Pulmonary artery endothelial cell (primary cell): ENCODE measurements around the gene RAB7B. TPM values are rescaled to one million over a fixed set of nuclear protein-coding genes. Genes with fewer than 3 reads are reported as not detected.
"Not testable (repeated sequence)": the region's sequence is repeated elsewhere in the genome, so short reads cannot be mapped to it uniquely, and the experiment has no call there.

Experiments
- DNase-seq: peaks from one replicate; pipeline ENCODE4 v3.0.0-alpha.2; 2011; ENCODE audit warnings: low read depth, low spot score
- total RNA-seq: library from RNA; depleted of rRNA; stranded (reverse); fragments of >200 nt; gene quantifications from 2 replicates; pipeline ENCODE4 v1.2.3, GENCODE V29; 2014

RAB7B gene
- total RNA-seq, 1 donor from 2014 or later = 0.59 TPM

GRCh38 chr1:205998457-205999241 is 4.5 kb downstream of the RAB7B start:
- DNase-seq = no peak

- not testable (repeated sequence) for DNase-seq
Measured at GRCh38 chr1:205996641-205997040, 6.6 kb downstream of the RAB7B start.

DNA sequence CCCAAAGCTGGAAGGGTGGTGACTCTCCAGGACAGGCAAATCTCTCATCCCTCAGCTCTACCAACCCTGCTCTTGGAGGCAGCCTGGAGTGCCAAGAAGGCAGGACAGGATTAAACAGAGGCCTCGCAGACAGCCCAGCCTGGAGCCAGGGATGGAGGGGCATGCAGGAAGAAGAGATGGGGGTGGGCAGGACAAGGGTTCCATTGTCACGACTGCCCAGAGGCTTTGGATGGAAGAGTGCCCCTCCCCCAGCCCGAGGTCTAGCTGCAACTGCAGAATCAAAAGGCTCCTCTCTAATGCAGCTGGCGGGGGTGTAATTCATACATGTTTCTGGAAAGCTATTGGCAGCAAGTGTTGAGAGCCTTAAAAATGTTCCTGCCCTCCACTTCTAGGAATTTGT is 8.8 kb downstream of the RAB7B start:
- DNase-seq = no peak

DNA sequence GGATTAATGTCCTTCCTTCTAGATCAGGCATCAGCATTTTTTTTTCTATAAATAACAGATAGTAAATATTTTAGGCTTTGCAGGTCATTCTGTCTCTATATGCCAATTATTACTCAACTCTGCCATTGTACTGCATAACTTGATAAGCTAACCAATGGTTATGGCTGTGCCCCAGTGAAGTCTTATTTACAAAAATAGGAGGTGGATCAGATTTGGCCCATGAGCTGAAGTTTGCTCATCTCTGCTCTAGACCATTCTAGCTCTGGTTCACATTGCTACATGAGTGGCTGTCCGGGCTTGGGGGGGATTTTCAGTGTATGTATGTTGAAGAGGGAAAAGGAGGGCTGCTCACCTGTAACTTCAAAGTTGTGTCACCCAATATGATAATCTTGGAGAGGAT is 10.1 kb downstream of the RAB7B start:
- no peak for DNase-seq

DNA sequence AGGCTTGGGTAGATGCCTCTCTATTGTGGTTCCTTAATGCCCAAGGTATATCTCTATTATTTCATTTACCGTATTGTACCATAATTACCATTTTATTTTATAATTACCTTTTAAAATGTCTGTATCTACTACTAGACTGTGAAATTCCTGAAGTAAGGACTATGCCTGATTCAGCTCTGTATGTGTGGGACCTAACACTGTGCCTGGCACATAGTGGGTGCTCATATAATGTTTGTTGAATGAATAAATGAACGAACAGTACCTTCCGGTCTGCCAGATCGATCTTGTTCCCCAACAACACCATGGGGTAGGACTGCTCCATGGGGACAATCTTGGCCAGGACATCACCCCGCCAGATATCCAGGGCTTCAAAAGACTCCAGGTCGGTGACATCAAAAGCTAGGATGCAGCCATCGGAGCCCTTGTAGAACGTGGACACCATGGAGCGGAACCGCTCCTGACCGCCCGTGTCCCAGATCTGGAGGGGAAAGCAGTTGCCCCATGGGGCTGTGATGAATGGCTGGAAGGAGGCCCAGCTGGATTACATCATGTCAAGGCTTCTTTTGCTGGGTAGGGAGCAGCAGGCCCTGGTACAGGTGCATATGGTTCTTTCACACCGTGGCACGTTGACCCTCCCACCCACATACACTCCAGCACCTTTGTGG is 10.8 kb downstream of the RAB7B start:
- DNase-seq = no peak

GRCh38 chr1:205991237-205991636 is 12.0 kb downstream of the RAB7B start:
- no peak for DNase-seq

GRCh38 chr1:205990226-205990625 is 13.0 kb downstream of the RAB7B start:
- no peak for DNase-seq

DNA sequence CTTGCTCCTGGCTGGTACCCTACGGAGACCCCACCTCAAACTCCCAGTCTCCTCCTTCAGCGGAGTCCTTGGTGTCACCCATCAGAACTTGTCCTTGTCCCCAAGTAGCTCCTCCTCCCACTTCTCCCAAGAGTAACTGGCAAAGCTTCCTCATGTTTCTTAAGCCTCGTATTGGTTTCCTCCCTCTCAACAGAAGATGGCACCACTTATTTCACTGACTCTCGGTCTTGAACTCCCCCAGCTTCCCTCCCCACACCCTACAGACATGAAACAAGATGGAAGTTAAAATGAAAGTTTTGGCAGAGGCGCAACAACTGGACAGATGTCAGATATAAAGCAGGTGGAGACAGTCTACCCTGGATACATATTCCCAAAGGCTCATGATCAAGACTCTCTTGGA is 13.4 kb downstream of the RAB7B start:
- DNase-seq = no peak

DNA sequence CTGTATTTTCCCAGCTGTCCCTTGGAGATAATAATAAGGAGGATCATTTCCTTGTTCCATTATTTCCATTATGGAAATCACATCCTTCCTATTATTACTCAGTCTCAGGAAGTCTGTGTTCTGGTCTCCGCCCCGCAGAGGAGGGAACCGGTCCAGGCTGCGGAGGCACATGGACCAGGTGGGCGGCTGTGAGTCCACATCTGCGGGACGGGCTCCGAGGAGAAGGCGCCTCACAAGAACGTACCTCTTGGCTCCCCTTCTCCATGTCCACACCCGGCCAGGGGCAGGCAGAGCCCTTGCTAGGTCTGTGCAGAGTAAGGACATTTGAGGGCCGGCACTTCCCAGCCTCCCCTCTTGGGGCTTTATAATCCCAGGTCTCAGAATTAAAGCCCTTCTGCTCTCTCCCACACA is 14.6 kb downstream of the RAB7B start:
- peak; percentile 33 for DNase-seq

GRCh38 chr1:205986861-205987260 is 16.3 kb downstream of the RAB7B start:
- no peak for DNase-seq

DNA sequence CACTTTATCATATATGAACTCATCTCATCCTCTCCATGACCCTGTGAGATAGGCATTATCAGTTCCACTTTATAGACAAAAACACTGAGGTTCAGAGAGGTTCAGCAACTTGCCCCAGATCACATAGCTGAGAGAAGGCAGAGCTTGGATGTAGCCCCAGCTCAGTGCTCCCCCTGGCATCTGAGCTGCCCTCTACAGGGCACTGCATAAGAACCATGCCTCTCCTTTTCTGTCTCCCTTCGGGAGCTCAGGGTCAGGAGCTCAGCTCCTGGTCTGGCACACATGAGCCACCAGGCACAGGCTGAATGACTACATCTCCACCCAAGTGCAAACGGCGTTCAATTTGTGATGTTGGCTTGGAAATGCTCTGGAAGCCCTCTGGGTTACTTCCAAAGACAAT is 16.9 kb downstream of the RAB7B start:
- no peak for DNase-seq

DNA sequence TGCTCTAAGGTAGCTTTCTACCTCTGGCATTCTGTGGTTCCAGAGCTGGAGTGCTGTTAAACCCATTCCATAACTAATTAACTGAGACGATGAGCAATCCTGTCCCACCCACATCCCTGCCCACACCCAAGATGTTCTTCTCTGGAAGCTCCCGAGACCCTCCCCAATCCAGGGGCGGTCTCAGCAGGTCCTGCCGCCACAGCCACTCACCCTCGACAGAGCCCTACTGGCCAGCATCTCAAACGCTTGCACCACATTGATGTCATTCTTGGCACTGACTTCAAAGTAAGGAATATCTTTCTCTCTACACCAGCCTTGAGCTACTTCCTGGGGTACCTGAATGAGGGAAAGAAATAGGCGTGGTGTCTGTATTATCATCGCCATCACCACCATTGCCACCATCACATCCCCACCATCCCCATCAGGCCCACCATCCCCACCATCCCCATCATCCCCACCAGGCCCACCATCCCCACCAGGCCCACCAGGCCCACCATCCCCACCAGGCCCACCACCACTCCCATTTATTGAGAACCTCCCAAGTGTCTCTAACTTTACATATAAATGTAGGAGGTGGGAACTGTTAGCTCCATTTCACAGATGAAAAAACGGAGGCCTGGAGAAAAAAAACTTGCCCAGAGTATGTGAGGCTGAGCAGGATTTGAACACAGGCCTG is 17.7 kb downstream of the RAB7B start:
- DNase-seq = no peak

- DNase-seq = no peak
Measured at GRCh38 chr1:205983925-205984725, 19.1 kb downstream of the RAB7B start.

DNA sequence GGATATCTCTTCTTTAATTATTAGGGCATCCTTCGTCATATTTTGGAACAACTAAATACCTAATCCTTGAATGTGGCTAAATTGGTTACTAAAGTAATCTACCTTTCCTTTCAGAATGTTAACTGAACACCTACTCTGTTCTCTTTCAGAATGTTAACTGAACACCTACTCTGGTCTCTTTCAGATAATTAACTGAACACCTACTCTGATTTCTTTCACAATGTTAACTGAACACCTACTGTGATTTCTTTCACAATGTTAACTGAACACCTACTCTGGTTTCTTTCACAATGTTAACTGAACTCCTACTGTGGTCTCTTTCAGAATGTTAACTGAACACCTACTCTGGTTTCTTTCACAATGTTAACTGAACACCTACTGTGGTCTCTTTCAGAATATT is 21.9 kb downstream of the RAB7B start:
- DNase-seq = no peak

DNA sequence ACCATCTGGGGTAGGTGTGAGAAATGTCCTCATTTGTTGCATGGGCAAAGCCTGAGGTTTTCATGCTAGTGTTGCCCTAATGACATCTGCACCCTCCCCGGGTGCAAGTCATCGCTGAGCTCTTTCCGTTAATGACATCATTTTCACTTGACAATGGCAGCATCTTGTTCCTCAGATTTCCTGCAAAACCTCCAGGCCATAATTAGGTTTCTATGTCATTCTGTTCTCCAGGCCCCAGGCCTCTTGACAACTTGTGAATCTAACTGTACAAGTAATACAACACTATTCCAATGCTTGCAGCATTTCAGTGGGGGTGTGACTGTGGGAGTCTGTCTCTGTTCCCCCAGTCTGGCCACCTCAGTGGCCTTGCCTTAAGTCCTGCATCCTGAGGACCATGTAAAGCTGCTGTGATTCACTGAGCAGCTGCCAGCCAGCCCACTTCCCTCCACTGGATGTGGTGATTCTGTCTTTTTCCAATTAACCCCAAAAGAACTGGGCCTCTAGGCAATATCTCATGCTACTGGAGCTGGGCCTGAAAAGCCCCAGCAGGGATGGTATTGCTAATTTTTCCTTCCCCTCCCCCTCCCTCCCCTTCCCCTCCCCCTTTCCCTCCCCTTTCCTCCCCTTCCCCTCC is 22.8 kb downstream of the RAB7B start:
- no peak for DNase-seq

DNA sequence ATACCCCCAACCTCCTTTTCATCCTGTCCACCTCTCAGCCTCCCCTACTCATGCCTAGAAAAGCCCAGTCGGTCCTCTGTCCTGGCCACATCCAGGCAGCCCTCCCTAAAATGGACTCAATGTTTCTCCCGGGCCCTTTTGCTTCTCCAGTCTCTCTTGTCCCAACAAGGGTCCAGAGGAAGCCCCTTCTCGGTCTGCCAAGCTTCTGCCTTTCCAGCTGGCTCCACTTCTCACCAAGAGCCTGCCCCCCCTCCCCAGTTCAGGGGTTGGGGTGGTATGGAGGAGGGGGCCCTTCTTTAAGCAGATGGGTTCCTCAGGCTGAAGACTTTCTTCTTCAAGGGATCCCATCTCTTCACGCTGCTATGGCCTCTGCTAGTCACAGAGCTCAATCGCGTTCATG is 23.9 kb downstream of the RAB7B start:
- DNase-seq = no peak

DNA sequence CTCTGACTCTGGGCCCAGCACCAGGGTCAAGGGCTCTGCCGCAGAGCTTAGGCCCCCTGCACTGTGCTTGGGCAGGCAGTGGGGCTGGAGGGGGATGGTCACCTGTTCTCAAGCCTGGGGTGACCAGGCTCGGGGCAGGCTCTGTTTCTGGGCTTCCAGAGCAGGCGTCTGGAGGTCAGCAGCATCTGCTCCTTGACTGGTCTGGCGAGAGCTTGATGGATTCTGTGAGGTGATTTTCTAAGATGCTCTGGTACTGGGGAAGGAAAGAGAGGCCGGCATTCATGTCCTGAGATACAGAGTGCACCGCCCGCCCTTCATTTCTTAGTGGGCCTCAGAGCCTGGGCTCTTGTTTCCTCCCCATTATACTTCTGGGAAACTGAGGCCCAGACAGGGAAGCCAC is 24.5 kb downstream of the RAB7B start:
- no peak for DNase-seq

- peak; percentile 51 for DNase-seq
Measured at GRCh38 chr1:205977402-205978014, 25.7 kb downstream of the RAB7B start.

- no peak for DNase-seq
Measured at GRCh38 chr1:205976708-205977401, 26.3 kb downstream of the RAB7B start.

GRCh38 chr1:205976036-205976435 is 27.2 kb downstream of the RAB7B start:
- DNase-seq = no peak
